ENCODE data around the gene AIFM1. TPM values are rescaled to one million over a fixed set of nuclear protein-coding genes. Genes with fewer than 3 reads are reported as not detected.

The AIFM1 gene
- total and polyA plus RNA-seq, 4 donors = 33.1 to 79.0 (median 66.4) TPM

DNA sequence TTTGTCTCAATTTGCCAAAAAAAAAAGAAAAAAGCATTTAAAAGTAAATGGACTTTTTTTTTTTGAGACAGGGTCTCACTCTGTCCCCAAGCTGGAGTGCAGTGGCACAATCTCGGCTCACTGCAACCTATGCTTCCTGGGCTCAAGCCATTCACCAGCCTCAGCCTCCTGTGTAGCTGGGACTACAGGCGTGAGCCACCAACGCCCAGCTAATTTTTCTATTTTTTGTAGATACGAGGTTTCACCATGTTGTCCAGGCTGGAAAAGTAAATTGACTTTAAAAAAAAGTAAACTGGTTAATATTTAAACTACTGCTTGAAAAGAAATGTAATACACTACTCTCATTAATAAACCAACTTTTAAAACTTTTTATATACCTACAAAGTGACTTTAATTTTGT lies 5.9 kb downstream of the AIFM1 start:
- TF ChIP-seq FOXA2 (IDR thresholded peaks at IDR 0.05) = no peak
- TF ChIP-seq, protein P1, sequence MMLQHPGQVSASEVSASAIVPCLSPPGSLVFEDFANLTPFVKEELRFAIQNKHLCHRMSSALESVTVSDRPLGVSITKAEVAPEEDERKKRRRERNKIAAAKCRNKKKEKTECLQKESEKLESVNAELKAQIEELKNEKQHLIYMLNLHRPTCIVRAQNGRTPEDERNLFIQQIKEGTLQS (IDR thresholded peaks at IDR 0.05) = no peak
- TF ChIP-seq EGR1 (IDR thresholded peaks at IDR 0.05; ENCODE audit: low read depth in 2 of 2) = no peak
- no peak for TF ChIP-seq JUND (IDR thresholded peaks at IDR 0.05)
- TF ChIP-seq RXRA (IDR thresholded peaks at IDR 0.05) = no peak
- no peak for TF ChIP-seq FOXA1 (IDR thresholded peaks at IDR 0.05)
- TF ChIP-seq, protein P2, sequence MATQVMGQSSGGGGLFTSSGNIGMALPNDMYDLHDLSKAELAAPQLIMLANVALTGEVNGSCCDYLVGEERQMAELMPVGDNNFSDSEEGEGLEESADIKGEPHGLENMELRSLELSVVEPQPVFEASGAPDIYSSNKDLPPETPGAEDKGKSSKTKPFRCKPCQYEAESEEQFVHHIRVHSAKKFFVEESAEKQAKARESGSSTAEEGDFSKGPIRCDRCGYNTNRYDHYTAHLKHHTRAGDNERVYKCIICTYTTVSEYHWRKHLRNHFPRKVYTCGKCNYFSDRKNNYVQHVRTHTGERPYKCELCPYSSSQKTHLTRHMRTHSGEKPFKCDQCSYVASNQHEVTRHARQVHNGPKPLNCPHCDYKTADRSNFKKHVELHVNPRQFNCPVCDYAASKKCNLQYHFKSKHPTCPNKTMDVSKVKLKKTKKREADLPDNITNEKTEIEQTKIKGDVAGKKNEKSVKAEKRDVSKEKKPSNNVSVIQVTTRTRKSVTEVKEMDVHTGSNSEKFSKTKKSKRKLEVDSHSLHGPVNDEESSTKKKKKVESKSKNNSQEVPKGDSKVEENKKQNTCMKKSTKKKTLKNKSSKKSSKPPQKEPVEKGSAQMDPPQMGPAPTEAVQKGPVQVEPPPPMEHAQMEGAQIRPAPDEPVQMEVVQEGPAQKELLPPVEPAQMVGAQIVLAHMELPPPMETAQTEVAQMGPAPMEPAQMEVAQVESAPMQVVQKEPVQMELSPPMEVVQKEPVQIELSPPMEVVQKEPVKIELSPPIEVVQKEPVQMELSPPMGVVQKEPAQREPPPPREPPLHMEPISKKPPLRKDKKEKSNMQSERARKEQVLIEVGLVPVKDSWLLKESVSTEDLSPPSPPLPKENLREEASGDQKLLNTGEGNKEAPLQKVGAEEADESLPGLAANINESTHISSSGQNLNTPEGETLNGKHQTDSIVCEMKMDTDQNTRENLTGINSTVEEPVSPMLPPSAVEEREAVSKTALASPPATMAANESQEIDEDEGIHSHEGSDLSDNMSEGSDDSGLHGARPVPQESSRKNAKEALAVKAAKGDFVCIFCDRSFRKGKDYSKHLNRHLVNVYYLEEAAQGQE (IDR thresholded peaks at IDR 0.05) = no peak
- TF ChIP-seq, protein P3, sequence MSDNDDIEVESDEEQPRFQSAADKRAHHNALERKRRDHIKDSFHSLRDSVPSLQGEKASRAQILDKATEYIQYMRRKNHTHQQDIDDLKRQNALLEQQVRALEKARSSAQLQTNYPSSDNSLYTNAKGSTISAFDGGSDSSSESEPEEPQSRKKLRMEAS (IDR thresholded peaks at IDR 0.05) = no peak
- no peak for TF ChIP-seq HNF4A (conservative IDR thresholded peaks at IDR 0.05)
- TF ChIP-seq TAF1 (conservative IDR thresholded peaks at IDR 0.05) = no peak
- TF ChIP-seq RAD21 (IDR thresholded peaks at IDR 0.05) = no peak
- TF ChIP-seq YY1 (IDR thresholded peaks at IDR 0.05) = no peak
- TF ChIP-seq NR2F2 (IDR thresholded peaks at IDR 0.05) = no peak
- no peak for TF ChIP-seq ZBTB33 (IDR thresholded peaks at IDR 0.05)
- TF ChIP-seq HNF4G (IDR thresholded peaks at IDR 0.05) = no peak
- Histone ChIP-seq H3K4me1 (ENCODE audit: control insufficient read depth in 4 of 4, insufficient read depth in 4 of 4, low read length in 3 of 4) (peaks cover 4 to 17% (median 12%) of the 10 kb centered on the region in 4 donors), H3K36me3 (ENCODE audit: control insufficient read depth in 4 of 4, insufficient read depth in 3 of 4, low read depth in 1 of 4, low read length in 3 of 4) (peaks cover 0 to 2% (median 0%) of the 10 kb centered on the region in 4 donors), H3K27me3 (ENCODE audit: control insufficient read depth in 4 of 4, insufficient read depth in 4 of 4, low read length in 3 of 4) (no peaks in the 10 kb centered on the region), H3K9me3 (ENCODE audit: control insufficient read depth in 4 of 4, low read length in 3 of 4) (no peaks in the 10 kb centered on the region), H3K4me3 (ENCODE audit: low read depth in 1 of 3, low read length in 3 of 3) (no peak overlapping the region), H3K27ac (ENCODE audit: low read depth in 1 of 2, low read length in 2 of 2) (no peak overlapping the region), H3K9ac (ENCODE audit: low read depth in 1 of 2, low read length in 2 of 2) (no peak overlapping the region)
- no peak for DNase-seq (ENCODE audit: low spot score)
- WGBS = 35% methylated on average over 4 of the region's 4 CpGs

GRCh38 chrX:130158311-130158710 lies 7.3 kb downstream of the AIFM1 start:
- 92% methylated on average over 2 of the region's 2 CpGs for WGBS
- Histone ChIP-seq H3K36me3 (ENCODE audit: control insufficient read depth in 4 of 4, insufficient read depth in 3 of 4, low read depth in 1 of 4, low read length in 3 of 4) (peaks cover 0 to 2% (median 0%) of the 10 kb centered on the region in 4 donors), H3K4me3 (ENCODE audit: low read depth in 1 of 3, low read length in 3 of 3) (no peak overlapping the region), H3K27ac (ENCODE audit: low read depth in 1 of 2, low read length in 2 of 2) (no peak overlapping the region), H3K27me3 (ENCODE audit: control insufficient read depth in 4 of 4, insufficient read depth in 4 of 4, low read length in 3 of 4) (no peaks in the 10 kb centered on the region), H3K4me1 (ENCODE audit: control insufficient read depth in 4 of 4, insufficient read depth in 4 of 4, low read length in 3 of 4) (peaks cover 2 to 11% (median 6%) of the 10 kb centered on the region in 4 donors), H3K9ac (ENCODE audit: low read depth in 1 of 2, low read length in 2 of 2) (no peak overlapping the region), H3K9me3 (ENCODE audit: control insufficient read depth in 4 of 4, low read length in 3 of 4) (no peaks in the 10 kb centered on the region)
- TF ChIP-seq RXRA (IDR thresholded peaks at IDR 0.05) (no peak), HNF4A (conservative IDR thresholded peaks at IDR 0.05) (no peak), SP1 (IDR thresholded peaks at IDR 0.05) (no peak), JUND (IDR thresholded peaks at IDR 0.05) (no peak), FOXA2 (IDR thresholded peaks at IDR 0.05) (no peak), FOXA1 (IDR thresholded peaks at IDR 0.05) (no peak), GABPA (IDR thresholded peaks at IDR 0.05 in 1 of 2, conservative IDR thresholded peaks at IDR 0.05 in 1 of 2) (no peak), TAF1 (conservative IDR thresholded peaks at IDR 0.05) (no peak), YY1 (IDR thresholded peaks at IDR 0.05) (no peak), RAD21 (IDR thresholded peaks at IDR 0.05) (no peak)
- TF ChIP-seq, protein P2 (IDR thresholded peaks at IDR 0.05) = no peak
- DNase-seq (ENCODE audit: low spot score) = no peak

All from liver (tissue), 9 donors.